CD14-positive monocyte (primary cell): ENCODE measurements around the gene CNTROB. TPM values are rescaled to one million over a fixed set of nuclear protein-coding genes. Genes with fewer than 3 reads are reported as not detected.

ENCODE experiments used
- DNase-seq, 3 donors: peaks; one replicate each; pipeline ENCODE4 v3.0.0-alpha.2; 2011 to 2022
- H2AFZ ChIP-seq: 2 replicates; pipeline ENCODE4 v1.6.0; 2012; ENCODE audit warnings: mild to moderate bottlenecking, low read depth, low read length, inconsistent platforms; ENCODE audit not compliant: insufficient read depth, poor library complexity, severe bottlenecking
- H3K27ac ChIP-seq, 2 donors: 1 replicate in 1 of 2; 2 replicates in 1 of 2; pipeline ENCODE4 v1.5.1; 2012 to 2013; ENCODE audit warnings: low read length in 2 of 2, control low read depth in 1 of 2, inconsistent platforms in 1 of 2, low read depth in 1 of 2, mild to moderate bottlenecking in 1 of 2
- H3K27me3 ChIP-seq, 2 donors: one replicate each; pipeline versions ENCODE4 v1.6.0 to v1.6.1; 2011 to 2013; ENCODE audit warnings: low read length in 2 of 2; ENCODE audit not compliant: control insufficient read depth in 2 of 2, insufficient read depth in 2 of 2
- H3K36me3 ChIP-seq, 2 donors: replicated peaks in 1 of 2; 1 replicate in 1 of 2; 2 replicates in 1 of 2; pipeline versions ENCODE4 v1.5.1 to v1.6.1; 2012 to 2013; ENCODE audit warnings: low read length in 2 of 2, control low read depth in 1 of 2, inconsistent platforms in 1 of 2, mild to moderate bottlenecking in 1 of 2; ENCODE audit not compliant: insufficient read depth in 2 of 2, control insufficient read depth in 1 of 2
- H3K4me1 ChIP-seq, 2 donors: 1 replicate in 1 of 2; 2 replicates in 1 of 2; pipeline versions ENCODE4 v1.5.1 to v1.6.1; 2012 to 2013; ENCODE audit warnings: low read length in 2 of 2, control low read depth in 1 of 2, inconsistent platforms in 1 of 2, mild to moderate bottlenecking in 1 of 2, moderate library complexity in 1 of 2; ENCODE audit not compliant: insufficient read depth in 2 of 2, control insufficient read depth in 1 of 2
- H3K4me2 ChIP-seq: replicated peaks from 2 replicates; pipeline ENCODE3; 2012; ENCODE audit warnings: low read length, moderate library complexity, mild to moderate bottlenecking; ENCODE audit not compliant: poor library complexity, severe bottlenecking; ENCODE audit errors: extremely low read depth
- H3K4me3 ChIP-seq, 3 experiments: fragments of 200-600 bp in 1 of 3; sonication (generic) in 1 of 3; replicated peaks in 1 of 3; 1 replicate in 2 of 3; 2 replicates in 1 of 3; pipeline ENCODE4 v1.5.1; 2011 to 2013; ENCODE audit warnings: low read length in 3 of 3, mild to moderate bottlenecking in 3 of 3, control low read depth in 2 of 3, low read depth in 2 of 3, inconsistent platforms in 1 of 3, moderate library complexity in 1 of 3
- H3K79me2 ChIP-seq: 2 replicates; pipeline ENCODE4 v1.6.0; 2012; ENCODE audit warnings: mild to moderate bottlenecking, control low read depth, inconsistent platforms, low read length, moderate library complexity; ENCODE audit not compliant: insufficient read depth
- H3K9ac ChIP-seq: 2 replicates; pipeline ENCODE4 v1.6.0; 2017; ENCODE audit warnings: low read length, mild to moderate bottlenecking; ENCODE audit not compliant: insufficient read depth, poor library complexity, severe bottlenecking
- H3K9me3 ChIP-seq, 2 donors: replicated peaks in 1 of 2; 1 replicate in 1 of 2; 2 replicates in 1 of 2; pipeline versions ENCODE4 v1.5.1 to v1.6.1; 2012 to 2013; ENCODE audit warnings: low read length in 2 of 2, control low read depth in 1 of 2; ENCODE audit not compliant: control insufficient read depth in 1 of 2, insufficient read depth in 1 of 2
- H4K20me1 ChIP-seq: 2 replicates; pipeline ENCODE4 v1.6.0; 2012; ENCODE audit warnings: mild to moderate bottlenecking, low read length, control low read depth, moderate library complexity; ENCODE audit not compliant: insufficient read depth
- H3K27ac Mint-ChIP-seq, 7 donors: one replicate each; pipeline ENCODE4 v1.8.0; 2020; ENCODE audit warnings: mild to moderate bottlenecking in 7 of 7, mixed read lengths in 7 of 7, moderate library complexity in 6 of 7, inconsistent platforms in 2 of 7
- H3K27me3 Mint-ChIP-seq, 3 donors: one replicate each; pipeline ENCODE4 v1.8.0; 2021 to 2022; ENCODE audit warnings: low read depth in 3 of 3, mild to moderate bottlenecking in 3 of 3, mixed read lengths in 3 of 3, moderate library complexity in 3 of 3, inconsistent platforms in 1 of 3
- H3K36me3 Mint-ChIP-seq, 2 donors: one replicate each; pipeline ENCODE4 v1.8.0; 2020; ENCODE audit warnings: mixed read lengths in 2 of 2, inconsistent platforms in 1 of 2, mild to moderate bottlenecking in 1 of 2
- H3K4me1 Mint-ChIP-seq: one replicate; pipeline ENCODE4 v1.8.0; 2020; ENCODE audit warnings: mild to moderate bottlenecking, mixed read lengths
- H3K4me3 Mint-ChIP-seq, 2 donors: one replicate each; pipeline ENCODE4 v1.8.0; 2020; ENCODE audit warnings: mild to moderate bottlenecking in 2 of 2, mixed read lengths in 2 of 2, moderate library complexity in 1 of 2
- H3K9me3 Mint-ChIP-seq, 7 donors: one replicate each; pipeline ENCODE4 v1.8.0; 2020 to 2022; ENCODE audit warnings: mixed read lengths in 7 of 7, mild to moderate bottlenecking in 6 of 7, moderate library complexity in 6 of 7, inconsistent platforms in 2 of 7
- CTCF ChIP-seq: fragments of 200-600 bp; IDR thresholded peaks from one replicate; pipeline ENCODE4 v1.8.0; 2022; ENCODE audit warnings: antibody characterized with exemption, mild to moderate bottlenecking
- WGBS: methylation state at CpG from one replicate; pipeline ENCODE4 v1.1.5; 2013; ENCODE audit warnings: missing lambda C conversion rate; ENCODE audit not compliant: insufficient coverage; 5-methylcytosine and 5-hydroxymethylcytosine counted together
- intact Hi-C, 2 donors: fragments of 100-400 bp; cut with micrococcal nuclease; formaldehyde crosslinking; loops; one replicate each; pipeline versions ENCODE4 v1.15.0 to v1.15.1; 2023
- polyA plus RNA-seq, 3 donors: library from polyadenylated mRNA; depleted of rRNA in 1 of 3; unstranded in 2 of 3; stranded (reverse) in 1 of 3; fragments of 300-500 nt in 2 of 3; fragments of >200 nt in 1 of 3; fragmentation: Illumina TruSeq in 2 of 3; gene quantifications; 1 replicate in 2 of 3; 2 replicates in 1 of 3; pipeline ENCODE4 v1.2.3, GENCODE V29; 2012 to 2021

Gene CNTROB
- polyA plus RNA-seq, 3 donors, result 4.7 to 22.8 (median 6.5) TPM

DNA sequence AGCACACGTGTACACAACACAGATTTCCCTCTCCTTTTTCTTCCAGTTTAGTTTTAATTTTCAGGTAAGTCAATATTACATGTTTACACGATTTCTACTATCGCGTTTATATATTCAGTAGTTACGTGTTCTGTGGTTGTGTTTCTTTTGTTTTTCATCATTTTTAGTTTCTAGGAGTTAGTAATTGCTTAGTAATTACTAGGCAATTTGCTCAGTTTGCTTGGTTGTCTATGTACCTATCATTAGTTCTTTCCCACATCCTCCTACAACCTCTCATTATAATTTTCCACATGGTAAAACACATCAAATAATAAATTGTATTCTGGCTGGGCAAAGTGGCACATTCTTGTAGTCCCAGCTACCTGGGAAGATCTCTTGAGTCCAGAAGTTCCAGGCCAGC lies 45.8 kb downstream of the CNTROB start:
- Histone ChIP-seq H3K27ac (no peak overlapping the region), H3K27me3 (no peaks in the 10 kb centered on the region), H3K4me1 (peaks cover 3 to 12% of the 10 kb centered on the region in 2 donors), H2AFZ (no peak overlapping the region), H3K4me3 (no peak overlapping the region), H3K9me3 (peaks cover 23 to 30% of the 10 kb centered on the region in 2 donors), H3K36me3 (no peaks in the 10 kb centered on the region), H3K9ac (no peak overlapping the region), H3K4me2 (no peak overlapping the region), H4K20me1 (no peaks in the 10 kb centered on the region), H3K79me2 (no peaks in the 10 kb centered on the region)
- Mint-ChIP-seq H3K9me3 (peaks cover 14 to 37% (median 26%) of the 10 kb centered on the region in 7 donors), H3K36me3 (peaks cover 4 to 5% of the 10 kb centered on the region in 2 donors), H3K4me1 (peaks cover 12% of the 10 kb centered on the region), H3K27ac (no peak overlapping the region), H3K27me3 (peaks cover 0 to 2% (median 2%) of the 10 kb centered on the region in 3 donors), H3K4me3 (no peak overlapping the region)
- TF ChIP-seq CTCF, result no peak
- whole genome bisulfite sequencing, result no CpG with 5 or more reads among the region's 5 CpGs
- no peak for DNase-seq
- intact Hi-C loops, result no loop called here

DNA sequence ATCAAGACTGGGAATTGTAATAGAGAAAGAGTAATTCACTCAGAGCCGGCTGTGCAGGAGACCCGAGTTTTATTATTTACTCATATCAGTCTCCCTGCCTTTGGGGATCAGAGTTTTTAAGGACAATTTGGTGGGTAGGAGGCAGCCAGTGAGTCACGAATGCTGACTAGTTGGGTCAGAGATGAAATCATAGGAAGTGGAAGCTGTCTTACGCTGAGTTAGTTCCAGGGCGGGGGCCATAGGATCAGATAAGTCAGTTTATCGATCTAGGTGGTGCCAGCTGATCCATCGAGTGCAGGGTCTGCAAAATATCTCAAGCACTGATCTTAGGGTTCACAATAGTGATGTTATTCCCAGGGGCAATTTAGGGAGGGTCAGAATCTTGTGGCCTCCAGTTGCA lies 50.2 kb downstream of the CNTROB start:
- H3K27ac ChIP-seq, result no peak overlapping the region
- H3K36me3 Mint-ChIP-seq, result peaks cover 0 to 1% of the 10 kb centered on the region in 2 donors
- no peaks in the 10 kb centered on the region for H3K36me3 ChIP-seq
- peak; percentile 43 to 65 (median 65) for DNase-seq
- H3K27ac Mint-ChIP-seq, result peak overlapping the region in 2 of 7 donors; percentile 67 to 82
- H3K4me1 Mint-ChIP-seq, result peaks cover 12% of the 10 kb centered on the region
- H3K9me3 ChIP-seq, result no peaks in the 10 kb centered on the region
- 51% methylated on average over 5 of the region's 7 CpGs for WGBS
- H3K79me2 ChIP-seq, result no peaks in the 10 kb centered on the region
- no peak overlapping the region for H3K4me2 ChIP-seq
- H3K4me3 ChIP-seq, result no peak overlapping the region
- intact Hi-C loops, result loop anchor here in 1 of 2 donors (5.0 kb wide), 1 partner anchor 35 kb away; no protein-coding TSS in a partner anchor
- H3K4me3 Mint-ChIP-seq, result no peak overlapping the region
- peak overlapping the region; percentile 39 for H2AFZ ChIP-seq
- H3K27me3 Mint-ChIP-seq, result peaks cover 0 to 2% (median 2%) of the 10 kb centered on the region in 3 donors
- no peaks in the 10 kb centered on the region for H4K20me1 ChIP-seq
- H3K4me1 ChIP-seq, result peaks cover 3 to 12% of the 10 kb centered on the region in 2 donors
- no peak overlapping the region for H3K9ac ChIP-seq
- no peaks in the 10 kb centered on the region for H3K27me3 ChIP-seq
- H3K9me3 Mint-ChIP-seq, result peaks cover 0 to 3% (median 0%) of the 10 kb centered on the region in 7 donors
- TF ChIP-seq CTCF, result no peak
